ENCODE data around the gene GPR78.
"Not testable (repeated sequence)": the region's sequence is repeated elsewhere in the genome, so short reads cannot be mapped to it uniquely, and the experiment has no call there.

Gene GPR78

GRCh38 chr4:8616831-8617230 is 36.6 kb downstream of the GPR78 start:
- DNase-seq (ENCODE audit: low spot score) = no peak

GRCh38 chr4:8617486-8618040 is 37.4 kb downstream of the GPR78 start:
- DNase-seq (ENCODE audit: low spot score) = no peak

DNA sequence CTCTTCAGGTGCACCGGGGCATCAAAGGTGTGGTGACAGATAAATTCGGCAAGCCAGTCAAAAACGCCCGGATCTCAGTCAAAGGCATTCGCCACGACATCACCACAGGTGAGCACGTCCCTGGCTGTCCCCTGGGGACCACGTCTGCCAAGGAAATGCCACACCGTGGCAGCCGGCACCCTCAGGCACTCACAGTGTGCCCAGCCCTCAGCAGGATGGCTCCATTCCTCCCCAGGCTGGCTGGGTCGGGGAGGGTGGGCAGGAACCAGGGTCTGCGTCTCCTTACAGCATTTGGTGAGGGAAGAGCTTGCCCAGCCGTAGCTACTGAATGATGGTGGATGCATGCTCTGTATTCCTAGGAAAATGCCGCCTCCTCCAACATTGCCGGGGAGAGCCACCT is 38.2 kb downstream of the GPR78 start:
- DNase-seq (ENCODE audit: low spot score) = no peak

- no peak for DNase-seq (ENCODE audit: low spot score)
These were observed 38.9 kb downstream of the GPR78 start for GRCh38 chr4:8618961-8619720.

DNA sequence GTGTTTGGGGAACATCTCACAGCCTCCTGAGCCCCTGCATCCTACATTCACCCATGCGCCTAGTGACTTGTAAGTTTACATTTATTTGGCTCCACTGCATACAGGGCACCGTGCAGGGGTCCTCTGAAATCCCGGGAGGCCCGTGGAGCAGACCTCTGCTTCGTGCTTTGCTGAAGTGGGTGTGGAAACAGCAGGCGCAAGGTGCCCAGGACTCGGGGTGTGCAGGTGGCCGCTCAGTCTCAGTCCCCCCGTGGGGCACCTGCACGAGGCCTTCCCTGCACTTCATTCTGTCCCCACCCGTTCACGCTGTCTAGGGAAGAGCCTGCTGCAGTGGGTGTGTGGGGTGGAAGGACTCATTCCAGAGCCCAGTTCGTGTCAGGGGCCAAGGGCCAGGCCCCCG is 40.9 kb downstream of the GPR78 start:
- DNase-seq (ENCODE audit: low spot score) = not testable (repeated sequence)

- DNase-seq (ENCODE audit: low spot score) = not testable (repeated sequence)
These were observed 44.5 kb downstream of the GPR78 start for GRCh38 chr4:8624601-8625272.

DNA sequence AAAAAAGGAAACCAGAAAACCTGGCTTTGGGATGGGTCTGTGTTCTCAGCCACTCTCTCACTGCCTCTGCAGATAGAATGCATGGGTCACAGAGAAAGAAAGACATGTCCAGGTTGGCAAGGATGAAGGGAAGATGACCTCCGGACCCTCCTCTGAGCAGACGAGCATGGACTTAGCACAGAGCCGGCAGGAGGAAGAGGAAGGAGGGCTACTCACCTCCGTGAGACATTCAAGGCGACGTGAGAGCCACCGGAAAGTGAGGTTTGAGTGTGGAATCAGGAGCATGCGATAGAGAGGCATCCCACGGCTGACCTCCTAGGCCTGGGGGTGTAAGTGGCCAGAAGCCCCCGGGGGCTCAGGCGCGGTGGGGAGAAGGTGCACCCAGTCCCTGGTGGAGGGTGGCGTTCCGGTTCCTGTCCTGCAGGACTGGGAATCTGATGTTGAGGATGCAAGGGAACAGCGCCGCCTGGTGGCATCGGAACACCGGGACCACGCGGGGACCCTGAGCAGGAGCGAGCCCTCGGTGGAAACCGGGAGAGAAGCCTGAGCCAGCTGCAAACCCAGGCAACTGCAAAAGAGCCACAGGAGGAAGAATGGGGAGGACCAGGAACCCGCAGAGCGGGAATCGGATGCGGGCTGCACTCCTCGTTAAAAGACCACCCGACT is 50.2 kb downstream of the GPR78 start:
- not testable (repeated sequence) for DNase-seq (ENCODE audit: low spot score)

DNA sequence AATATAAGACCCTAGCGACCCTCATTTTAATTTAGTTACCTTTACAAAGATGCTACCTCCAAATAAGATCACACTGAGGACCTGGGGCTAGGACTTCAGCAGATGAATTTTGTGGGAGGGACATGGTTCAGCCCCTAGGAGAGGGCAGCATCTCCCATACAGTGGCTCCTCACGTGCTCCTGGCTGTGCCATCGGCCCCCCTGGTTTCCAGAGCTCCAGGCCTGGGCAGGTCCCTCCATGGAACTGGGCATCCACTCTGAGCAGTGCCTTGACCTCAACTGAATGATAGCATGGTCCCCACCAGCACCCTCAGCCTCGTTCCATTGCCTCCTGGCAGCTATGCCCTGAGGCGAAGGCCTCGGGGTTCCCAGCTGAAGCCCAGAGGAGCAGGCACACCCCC is 51.7 kb downstream of the GPR78 start:
- not testable (repeated sequence) for DNase-seq (ENCODE audit: low spot score)

DNA sequence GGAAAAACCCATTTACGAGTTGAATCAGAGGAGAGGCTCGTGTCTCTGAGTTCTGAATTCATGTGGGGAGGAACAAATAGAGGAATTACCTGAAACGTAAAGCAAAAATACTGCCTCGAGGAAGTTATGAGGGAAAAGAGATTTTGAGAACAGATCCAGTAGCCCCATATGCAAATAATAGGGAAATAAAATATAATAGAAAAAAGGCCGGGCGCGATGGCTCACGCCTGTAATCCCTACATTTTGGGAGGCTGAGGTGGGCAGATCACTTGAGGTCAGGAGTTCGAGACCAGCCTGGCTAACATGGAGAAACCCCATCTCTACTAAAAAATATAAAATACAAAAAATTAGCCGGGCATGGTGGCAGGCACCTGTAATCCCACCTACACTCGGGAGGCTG is 54.6 kb downstream of the GPR78 start:
- DNase-seq (ENCODE audit: low spot score) = not testable (repeated sequence)

DNA sequence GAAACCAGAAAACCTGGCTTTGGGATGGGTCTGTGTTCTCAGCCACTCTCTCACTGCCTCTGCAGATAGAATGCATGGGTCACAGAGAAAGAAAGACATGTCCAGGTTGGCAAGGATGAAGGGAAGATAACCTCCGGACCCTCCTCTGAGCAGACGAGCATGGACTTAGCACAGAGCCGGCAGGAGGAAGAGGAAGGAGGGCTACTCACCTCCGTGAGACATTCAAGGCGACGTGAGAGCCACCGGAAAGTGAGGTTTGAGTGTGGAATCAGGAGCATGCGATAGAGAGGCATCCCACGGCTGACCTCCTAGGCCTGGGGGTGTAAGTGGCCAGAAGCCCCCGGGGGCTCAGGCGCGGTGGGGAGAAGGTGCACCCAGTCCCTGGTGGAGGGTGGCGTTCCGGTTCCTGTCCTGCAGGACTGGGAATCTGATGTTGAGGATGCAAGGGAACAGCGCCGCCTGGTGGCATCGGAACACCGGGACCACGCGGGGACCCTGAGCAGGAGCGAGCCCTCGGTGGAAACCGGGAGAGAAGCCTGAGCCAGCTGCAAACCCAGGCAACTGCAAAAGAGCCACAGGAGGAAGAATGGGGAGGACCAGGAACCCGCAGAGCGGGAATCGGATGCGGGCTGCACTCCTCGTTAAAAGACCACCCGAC is 55.8 kb downstream of the GPR78 start:
- DNase-seq (ENCODE audit: low spot score) = not testable (repeated sequence)
